HG03097 (cell line): Measurements from ENCODE around the gene DBH.

Source experiments
- ATAC-seq: cut with Tn5 transposase; IDR thresholded peaks from one replicate; pipeline ENCODE4 v1.9.1; 2021; ENCODE audit not compliant: unreplicated experiment, low FRiP score

The DBH gene

DNA sequence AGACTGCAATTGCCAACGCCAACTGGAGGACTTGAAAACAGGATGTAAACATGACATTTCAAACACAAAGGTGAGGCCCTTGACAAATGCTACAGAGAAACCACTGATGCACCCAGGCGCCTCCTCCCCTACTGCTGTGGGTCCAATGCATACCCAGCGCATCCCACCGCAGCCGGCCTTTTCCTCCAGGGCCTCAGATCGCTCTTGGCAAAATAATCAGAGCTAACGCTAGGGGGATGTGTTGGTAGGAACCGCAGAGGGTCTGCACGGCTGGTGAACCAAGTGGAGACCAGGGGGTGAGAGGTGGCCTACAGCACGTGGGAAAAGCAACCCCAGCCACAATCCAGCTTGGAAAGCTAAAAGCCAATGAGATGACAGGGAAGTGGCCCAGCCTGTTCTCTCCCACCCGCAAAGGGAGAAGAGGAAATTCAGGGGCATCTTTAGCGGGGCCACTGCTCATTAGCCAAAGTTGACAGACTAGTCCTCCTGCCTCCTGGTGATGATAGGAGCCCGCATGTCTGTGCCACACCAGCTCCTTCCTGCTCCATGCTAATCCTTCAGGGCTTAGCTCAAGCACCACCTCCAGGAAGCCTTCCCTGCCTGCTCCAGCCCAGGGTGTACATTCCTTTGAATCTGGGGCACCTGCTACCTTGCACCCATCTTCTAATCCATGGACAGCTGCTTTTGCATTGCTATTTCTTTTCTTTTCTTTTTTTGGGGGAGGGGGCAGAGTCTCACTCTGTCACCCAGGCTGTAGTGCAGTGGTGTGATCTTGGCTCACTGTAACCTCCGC lies 32.8 kb upstream of the DBH start:
- ATAC-seq: no peak

DNA sequence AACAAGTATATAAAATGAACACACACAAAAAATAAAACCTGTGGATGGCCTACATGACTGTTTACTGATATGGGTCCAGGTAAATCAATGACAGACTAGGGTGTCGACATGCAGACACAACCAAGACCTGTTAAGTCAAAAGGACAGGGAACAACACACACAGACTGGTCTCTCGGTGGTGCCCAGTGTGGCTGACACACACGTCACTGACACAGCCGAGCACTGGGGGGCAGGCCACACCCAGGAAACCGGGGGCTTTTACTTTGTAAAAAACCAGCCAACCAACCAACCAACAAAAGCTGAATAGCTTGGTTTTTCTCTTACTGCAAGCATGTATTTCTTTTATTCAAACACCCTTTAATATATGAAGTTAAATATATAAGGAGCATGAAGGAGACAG lies 31.9 kb upstream of the DBH start:
- ATAC-seq: no peak

DNA sequence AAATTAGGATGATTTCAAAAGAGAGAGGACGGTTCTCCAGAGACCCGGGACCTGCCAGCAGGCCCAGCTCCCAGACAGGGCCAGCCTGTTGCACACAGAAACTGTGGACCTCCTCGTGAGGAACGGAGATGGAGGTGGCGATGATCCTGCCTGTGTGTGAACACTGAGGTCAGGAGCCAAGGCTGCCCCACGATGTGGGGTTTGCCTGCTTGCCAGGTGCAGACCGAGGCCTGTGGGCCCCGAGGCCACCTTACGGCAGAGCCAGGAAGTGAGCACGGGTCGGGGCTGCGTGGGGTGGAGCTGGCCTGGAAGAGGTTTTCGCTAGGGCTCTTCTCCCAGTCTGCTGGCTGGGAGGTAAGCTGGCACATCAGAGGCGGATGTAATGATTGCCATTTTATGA lies 31.3 kb upstream of the DBH start:
- no peak for ATAC-seq

DNA sequence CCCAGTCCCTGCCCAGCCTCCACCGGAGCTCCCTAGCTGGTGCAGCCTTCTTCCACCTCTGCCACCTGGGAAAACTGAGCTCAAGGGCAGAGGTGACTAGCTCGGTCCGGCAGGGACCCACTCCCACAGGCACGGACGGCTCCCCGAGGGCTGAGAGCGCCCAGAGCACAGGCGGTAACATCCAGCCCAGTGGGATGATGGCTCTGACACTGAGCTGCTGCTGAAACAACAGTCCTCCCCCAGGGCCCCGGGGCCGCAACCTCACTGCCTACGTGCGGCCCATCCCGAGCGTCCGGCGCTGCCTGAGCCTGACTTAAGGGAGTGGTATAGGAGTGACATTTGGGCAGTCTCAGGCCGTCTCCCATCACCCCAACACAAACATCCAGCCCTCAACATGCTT lies 30.7 kb upstream of the DBH start:
- no peak for ATAC-seq

DNA sequence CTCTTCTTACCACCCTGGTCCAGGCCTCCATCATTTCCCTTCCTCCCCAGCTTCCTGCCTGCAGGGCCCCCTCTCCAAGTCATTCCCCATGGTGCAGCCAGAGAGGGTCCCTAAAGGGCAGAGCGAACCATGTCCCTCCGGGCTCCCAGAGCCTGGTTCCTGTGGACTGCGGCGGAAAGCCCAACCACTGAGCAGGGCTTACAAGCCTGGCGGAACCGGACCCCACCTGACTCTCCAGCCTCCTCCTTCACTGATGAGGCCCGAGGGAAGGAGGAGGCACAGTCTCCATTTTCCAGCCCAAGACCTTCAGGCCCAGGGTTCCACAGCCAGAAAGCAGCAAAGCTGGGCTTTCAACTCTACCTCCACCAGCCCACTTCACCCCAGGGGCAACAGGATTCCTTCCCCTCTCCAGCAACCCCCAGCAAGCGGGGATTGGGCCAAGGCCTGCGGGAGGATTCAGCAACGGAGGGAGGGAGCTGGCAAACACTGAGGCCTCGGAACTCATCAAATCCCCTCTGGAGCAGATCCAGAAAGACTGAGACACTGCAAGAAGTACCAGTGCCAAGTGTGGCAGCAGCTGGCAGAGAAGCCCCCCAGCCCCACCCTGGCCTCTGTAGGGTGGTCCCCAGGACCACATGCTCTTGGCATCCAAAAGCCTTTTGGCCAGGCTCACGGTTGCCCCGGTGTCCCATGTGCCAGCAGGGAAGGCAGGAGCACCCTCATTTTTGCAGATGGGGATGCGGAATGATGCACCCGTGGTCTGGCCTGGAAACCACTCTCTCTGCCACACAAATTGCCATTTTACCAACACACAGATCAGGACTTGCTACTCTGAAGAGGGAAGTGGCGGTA lies 30.1 kb upstream of the DBH start:
- ATAC-seq: no peak

DNA sequence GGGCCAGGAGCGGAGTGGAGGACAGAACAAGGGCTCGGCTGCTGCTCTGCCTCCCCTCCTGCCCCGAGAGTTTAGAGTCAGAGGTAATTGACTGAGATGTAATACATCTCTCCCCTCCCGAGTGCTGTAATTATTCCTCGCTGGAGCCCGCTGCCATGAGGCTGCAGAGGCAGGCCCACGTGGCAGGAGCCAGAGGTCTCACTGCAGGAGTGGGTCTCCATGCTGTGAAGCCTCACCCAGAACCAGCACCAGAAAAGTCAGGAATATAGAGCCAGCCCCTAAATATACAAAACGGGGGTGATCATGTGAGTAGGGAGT lies 29.5 kb upstream of the DBH start:
- ATAC-seq: no peak

DNA sequence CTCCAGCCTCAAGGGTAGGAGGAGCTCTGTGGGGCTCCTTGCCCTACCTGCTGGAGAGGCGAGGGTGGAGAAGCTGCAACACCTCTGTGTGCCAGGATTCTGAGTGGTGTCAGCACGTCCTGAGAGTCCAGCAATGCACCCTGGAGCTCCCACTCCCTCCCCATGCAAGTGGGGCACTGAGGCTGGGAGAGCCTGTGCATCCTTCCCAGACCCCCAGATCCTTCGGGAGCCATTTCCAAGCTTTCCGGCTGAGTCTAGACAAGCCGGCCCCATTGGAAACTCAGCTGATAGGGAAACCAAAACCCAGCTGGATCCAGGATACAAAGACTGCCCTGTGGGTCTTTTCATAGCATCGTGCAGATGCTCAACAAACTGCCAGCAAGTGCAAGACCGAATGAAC lies 28.8 kb upstream of the DBH start:
- no peak for ATAC-seq

DNA sequence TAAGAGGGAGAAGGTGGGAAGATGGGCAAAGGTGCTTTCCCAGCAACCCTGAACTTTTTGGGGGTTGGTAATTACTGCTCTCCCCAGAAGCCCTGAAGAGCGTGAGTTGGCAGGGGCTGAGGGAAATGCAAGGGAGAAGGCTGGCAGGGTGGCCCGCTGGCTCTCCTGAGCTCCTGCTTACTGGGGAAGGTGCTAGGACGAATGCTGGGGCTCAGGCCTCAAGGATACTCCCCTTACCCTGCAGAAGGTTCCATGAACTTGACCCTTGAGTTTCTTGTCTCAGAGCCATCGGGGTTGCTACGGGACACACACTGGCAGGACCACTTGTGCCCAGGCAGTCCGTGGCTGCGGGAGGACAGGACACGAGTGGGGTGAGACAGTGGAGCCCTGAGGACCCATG lies 28.2 kb upstream of the DBH start:
- ATAC-seq: no peak

DNA sequence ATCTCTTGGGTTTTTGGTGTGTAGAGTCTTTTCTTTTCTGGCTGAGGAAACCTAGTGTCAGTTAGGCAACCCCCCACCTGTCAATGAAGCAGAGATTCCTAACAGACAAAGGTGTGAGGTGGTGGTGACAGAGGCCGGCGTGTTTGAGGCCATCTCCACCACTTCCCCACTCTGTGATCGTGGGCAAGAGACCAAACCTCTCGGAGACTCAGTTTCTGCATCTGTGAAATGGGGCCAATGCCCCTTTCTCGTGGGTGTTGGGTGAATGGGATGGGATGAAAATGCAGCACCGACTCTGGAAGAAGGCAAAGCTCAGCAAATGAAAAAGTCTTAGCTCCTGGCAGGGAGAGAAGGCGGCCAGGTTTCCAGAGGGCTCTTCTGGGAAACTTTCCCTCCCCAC lies 27.8 kb upstream of the DBH start:
- no peak for ATAC-seq

DNA sequence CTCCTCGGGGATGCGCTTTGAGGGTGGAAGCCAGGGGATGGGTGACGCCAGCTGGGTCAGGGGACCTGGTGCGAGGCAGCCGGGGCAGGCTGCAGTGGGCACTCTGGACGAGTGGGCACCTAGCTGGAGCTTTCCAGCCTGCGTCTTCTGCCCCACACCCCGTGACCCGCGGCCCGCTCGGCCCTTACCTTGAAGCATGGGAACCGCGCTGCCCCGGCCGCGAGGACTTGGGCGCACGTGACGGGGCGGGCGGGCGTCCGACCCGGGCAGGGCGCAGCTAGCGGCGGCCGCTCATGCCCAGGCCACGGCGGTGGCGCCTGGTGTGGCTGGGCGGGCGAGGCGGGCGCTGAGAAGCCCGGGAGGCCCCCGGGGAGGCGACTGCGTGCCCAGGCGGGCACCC lies 27.3 kb upstream of the DBH start:
- no peak for ATAC-seq

DNA sequence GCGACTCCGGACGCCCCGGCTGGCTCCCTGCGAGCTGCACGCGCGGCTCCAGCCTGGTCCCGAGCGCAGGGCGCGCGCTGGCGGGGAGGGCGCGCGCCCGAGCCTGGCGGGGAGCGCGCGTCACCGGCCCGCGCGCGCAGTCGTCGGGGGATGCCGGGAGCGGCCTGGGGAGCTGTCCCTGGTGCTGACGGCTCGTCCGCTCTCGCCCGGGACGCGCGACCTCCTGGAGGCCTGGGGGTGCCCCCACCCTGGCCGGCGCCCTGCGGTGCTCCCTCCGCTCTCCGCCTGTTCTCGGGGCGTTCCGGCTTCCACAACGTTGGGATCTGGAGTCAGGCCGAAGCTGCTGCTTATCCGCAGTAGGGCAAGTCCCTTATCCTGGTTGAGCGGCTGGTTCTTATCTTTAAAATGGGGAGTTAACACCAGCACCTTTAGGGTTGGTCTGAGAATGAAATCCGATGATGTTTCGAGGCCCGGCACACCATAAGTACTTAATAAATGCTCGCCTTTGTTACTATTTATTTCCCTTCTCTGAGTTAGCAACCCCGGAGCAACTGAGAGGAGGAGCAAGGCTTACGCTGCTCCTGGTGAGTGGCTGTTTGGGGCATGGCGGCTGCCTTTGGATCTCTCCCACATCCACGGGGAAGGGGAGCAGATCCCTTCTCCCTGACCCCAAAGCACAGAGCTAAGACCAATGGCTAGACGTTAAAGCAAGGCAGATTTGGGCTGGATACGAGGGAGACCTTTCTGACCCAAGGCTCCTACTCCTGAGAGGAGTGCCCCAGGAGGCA lies 26.7 kb upstream of the DBH start, which contains the start of gene FAM163B:
Gene FAM163B (minus strand): TSS at position 79 of the 788 bp plus-strand sequence. CDS start 29,166 bp downstream, outside the sequence.
- no peak for ATAC-seq

DNA sequence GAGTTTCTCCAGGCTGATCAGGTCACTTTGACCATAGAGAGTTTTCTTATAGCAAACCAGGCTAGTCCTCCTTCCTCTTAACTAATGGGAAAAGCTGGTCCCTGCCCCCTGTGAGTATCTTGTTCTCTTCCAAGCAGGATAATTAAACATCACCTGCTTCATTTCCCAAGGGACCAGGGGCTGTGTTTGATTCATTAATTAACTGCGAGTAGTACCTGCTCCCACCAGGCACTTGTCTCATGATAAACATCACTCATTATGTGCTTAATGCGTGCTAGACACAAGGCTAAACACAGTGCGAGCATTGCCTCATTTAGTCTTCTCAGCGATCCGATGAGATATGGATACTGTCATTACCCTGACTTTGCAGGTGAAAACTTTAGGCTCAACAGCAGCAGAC lies 25.3 kb upstream of the DBH start:
- ATAC-seq: no peak

DNA sequence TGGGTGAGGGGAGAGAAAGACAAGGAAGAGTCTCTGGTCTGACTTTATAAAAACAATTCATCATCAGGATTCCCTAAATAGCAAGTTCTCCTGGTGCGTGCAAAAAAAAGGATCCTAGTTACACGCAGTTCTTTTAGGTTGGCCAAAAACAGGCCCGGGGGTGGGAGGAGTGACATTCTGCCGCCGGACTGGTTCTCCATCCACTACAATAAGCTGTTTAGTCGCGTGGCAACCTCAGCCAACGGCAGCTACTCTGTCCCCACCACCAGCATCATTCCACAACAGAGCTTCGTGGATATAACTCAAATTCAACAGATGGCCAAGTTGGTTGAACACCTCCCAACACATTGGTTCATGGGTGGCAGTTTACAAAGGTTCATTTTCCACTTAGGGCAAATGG lies 24.1 kb upstream of the DBH start:
- no peak for ATAC-seq

DNA sequence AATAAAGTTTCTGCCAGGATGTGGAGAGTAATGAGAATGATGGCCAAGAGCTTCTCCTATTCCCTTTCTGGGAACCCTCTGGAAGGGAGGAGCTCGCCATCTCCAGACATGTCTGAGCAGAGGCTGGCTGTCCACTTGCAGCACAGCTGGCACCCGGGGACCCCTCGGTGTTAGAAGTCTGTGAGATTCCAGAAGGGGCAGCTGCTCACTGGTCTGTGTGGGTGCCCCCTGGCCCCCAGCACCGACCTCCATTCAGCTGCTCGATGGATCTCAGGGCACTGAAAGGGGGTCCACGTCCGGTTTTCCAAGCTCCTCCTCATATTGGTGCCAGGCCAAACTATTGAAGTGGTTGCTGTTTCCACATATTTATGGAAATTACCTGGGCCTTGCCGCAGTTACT lies 23.3 kb upstream of the DBH start:
- no peak for ATAC-seq

DNA sequence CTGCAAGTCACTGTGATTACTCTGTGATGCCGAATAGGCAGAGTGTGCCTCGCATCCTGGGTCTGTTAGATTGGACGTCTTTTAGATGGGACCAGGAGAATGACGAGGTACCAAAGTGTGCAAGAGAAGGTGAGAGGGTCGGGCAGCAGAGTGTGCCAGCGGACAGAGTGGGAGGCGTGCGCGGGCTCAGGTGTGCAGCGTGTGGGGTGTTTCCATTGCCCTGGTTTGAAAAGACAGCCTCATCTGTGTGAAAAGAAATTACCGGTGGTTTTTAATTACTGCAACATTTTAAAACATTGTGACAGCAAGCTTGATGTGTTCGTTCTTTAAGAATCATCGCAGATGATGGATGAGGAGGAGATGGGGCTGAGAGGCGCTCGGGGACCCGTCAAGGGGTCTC lies 22.7 kb upstream of the DBH start:
- ATAC-seq: no peak

DNA sequence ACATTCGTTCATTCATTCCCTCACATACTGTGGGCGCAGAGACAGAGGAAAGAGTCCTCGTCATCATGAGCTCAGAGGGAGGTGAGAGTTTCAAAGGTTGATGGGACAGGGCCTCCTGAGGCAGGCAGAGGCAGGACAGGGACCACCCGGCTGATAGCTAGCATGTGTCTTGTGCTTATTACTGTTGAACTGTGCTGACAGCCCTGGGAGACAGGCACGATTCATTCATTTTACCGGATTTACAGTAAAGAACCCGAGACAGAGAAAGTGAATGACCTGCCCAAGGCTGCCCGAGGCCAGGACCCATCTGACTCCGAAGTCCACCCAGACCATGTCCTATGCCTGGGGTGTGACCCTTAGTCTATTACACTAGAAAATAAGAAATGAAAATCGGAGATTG lies 22.1 kb upstream of the DBH start:
- no peak for ATAC-seq

DNA sequence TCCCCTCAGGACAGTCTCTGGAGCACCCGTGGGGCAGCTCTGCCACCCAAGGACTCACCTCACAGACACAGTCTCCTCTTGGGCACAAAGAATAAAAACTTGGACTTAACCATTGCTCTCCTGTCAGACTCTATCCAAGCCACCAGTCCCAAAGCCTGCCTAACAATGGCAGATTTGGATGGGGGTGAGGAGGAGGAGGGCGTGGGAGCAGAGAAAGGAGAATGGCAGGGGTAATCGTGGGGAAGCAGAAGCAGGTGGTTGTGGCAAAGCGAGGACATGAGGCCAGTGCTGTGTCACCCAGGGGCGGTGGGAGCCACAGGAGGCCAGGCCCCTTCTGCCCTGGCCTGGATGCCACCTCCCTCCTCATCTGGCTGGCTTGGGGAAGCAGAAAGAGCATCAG lies 21.5 kb upstream of the DBH start:
- ATAC-seq: no peak

DNA sequence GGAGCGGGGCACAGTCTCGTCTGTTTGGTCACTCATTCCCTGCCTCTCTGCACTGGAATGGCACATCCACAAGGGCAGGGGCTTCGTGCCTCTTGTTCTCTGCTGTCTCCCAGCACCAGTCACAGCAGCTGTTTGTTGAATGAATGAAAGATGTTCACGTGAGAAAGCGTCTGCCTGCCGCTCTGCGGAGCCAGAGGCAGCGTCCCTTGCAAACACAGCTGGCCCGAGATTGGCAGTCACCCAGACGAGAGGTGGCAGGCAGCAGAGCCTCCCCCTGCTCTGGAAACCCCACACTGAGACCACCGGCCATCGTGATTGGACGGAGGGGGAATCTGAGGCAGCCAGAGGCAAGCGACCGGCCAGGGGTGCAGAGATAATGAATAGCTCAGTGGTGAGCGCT lies 21.0 kb upstream of the DBH start:
- ATAC-seq: no peak

DNA sequence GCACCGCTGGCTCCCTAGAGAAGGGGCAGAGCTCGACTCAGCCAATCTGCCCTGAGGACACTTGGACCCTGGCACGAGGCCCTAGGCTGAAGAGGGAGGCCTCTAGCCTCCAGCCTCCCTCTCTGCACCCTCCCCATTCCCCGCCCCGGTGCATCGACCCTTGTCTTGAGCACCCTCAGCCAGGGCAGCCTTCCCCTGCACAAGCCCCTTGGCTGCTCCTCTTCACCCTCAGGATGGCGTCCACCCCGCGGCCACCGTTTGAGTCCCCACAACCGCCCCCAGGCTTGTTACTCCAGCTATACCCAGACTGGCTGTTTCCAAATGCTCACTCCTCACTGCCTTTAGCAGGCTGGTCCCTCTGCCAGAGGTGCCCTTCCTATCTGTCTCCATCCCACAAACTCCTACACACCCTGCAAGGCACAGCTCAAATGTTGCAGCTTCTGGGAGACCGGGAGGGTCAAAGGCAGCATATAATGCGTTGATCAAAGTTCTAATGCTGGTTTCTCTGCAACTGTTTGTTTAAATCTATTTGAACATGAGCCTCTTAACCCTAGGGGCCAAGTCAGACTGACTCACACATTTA lies 20.5 kb upstream of the DBH start:
- ATAC-seq: no peak

DNA sequence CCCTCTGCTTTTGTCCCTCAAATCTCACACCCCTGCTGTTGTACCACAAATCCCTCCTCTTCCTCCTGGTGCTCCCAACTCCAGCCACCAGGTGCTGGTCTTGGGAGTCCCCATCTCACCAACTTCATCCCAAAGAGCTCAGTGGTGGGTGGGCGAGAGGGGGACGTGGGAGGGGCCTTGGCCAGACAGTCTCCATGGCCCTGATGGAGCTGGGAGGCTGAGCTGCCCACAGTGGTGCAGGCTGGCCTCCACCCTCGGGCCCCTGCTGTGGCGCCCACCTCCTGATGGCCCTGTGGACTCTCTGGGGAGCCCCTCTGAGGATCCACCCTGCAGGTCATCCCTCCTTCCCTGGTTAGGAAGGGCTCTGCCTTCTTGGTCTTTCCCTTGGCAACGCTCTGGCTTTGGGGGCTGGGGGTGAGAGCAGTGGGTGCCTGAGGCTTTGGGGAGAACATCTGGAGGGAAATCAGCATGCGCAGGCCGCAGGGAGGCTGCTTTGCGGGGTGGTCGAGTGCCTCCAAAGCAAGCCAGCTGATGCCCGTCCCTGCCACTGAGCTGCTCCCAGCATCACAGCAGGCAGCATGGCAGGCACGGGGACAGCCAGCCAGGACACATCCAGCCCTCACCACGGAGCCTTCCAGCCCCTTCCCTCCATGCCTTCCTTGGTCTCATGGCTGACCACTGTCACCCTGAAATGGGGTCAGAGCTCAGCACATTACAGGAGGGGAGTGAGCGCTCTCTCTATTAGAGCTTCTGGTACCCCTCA lies 19.3 kb upstream of the DBH start:
- no peak for ATAC-seq
